Fibroblast of villous mesenchyme (primary cell): Measurements from ENCODE around the gene ABR. TPM values are rescaled to one million over a fixed set of nuclear protein-coding genes. Genes with fewer than 3 reads are reported as not detected.

Experiments used
- DNase-seq: peaks from one replicate; pipeline ENCODE4 v3.0.0-alpha.2; 2010; ENCODE audit warnings: low read depth
- H3K4me3 ChIP-seq: 2 replicates; pipeline ENCODE4 v1.5.1; 2011; ENCODE audit warnings: low read depth, mild to moderate bottlenecking, low read length
- CTCF ChIP-seq: IDR thresholded peaks from 2 replicates; pipeline ENCODE4 v1.5.1; 2012; ENCODE audit warnings: low read depth, mild to moderate bottlenecking, low read length; ENCODE audit not compliant: insufficient read depth
- total RNA-seq: library from RNA; depleted of rRNA; stranded (reverse); fragments of >200 nt; gene quantifications from 2 replicates; pipeline ENCODE4 v1.2.3, GENCODE V29; 2012

ABR gene
- total RNA-seq, 1 donor, result 51.8 TPM

- no peak for DNase-seq
- peak overlapping the region; percentile 80 for H3K4me3 ChIP-seq
- no peak for TF ChIP-seq CTCF
Observed at GRCh38 chr17:1109606-1110540, 69.9 kb downstream of the ABR start.

- TF ChIP-seq CTCF, result no peak
- DNase-seq, result peak; percentile 74
- H3K4me3 ChIP-seq, result peak overlapping the region; percentile 80
Observed at GRCh38 chr17:1108765-1109605, 70.8 kb downstream of the ABR start.

- no peak for TF ChIP-seq CTCF
- DNase-seq, result no peak
- peak overlapping the region; percentile 80 for H3K4me3 ChIP-seq
Observed at GRCh38 chr17:1108478-1108764, 71.4 kb downstream of the ABR start.

- TF ChIP-seq CTCF, result no peak
- no peak for DNase-seq
- peak overlapping the region; percentile 80 for H3K4me3 ChIP-seq
Observed at GRCh38 chr17:1107777-1108477, 71.9 kb downstream of the ABR start.

- no peak for TF ChIP-seq CTCF
- no peak for DNase-seq
- H3K4me3 ChIP-seq, result no peak overlapping the region
Observed at GRCh38 chr17:1107083-1107776, 72.6 kb downstream of the ABR start.

GRCh38 chr17:1104222-1104621 is 75.6 kb downstream of the ABR start:
- DNase-seq, result no peak
- H3K4me3 ChIP-seq, result no peak overlapping the region
- TF ChIP-seq CTCF, result no peak
